ENCODE measurements around the gene NASP.
"Not testable (repeated sequence)": the region's sequence is repeated elsewhere in the genome, so short reads cannot be mapped to it uniquely, and the experiment has no call there.

NASP gene

DNA sequence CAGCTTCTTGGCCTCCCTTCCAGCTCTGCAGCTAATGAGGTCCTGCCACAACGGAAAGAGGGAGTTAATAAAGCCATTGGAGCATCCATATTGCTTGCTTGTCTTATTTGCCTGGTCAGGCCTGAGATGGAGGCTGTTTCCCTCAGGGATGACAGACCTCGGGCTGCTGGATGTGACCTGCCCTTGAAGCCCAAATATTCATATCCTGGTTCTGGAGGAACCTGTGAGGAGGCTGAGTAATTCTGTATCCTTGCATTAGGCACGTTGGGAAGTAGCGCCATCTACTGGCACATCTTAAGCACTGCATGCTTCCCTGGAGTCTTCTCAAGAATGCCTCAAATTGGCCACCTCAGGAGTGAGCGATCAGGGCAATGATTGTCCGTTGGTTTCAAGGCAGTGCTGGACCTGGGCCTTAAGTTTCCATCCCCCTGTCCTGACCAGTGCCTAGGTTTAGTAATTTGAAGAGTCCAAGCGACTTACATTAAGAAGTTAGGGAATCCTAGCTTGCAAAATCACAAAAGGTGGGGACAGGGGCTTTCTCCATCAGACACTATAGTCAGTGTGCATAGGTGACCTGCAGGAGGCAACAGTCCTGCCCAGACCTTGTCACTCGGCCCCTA is 13.8 kb upstream of the NASP start:
- DNase-seq = no peak

DNA sequence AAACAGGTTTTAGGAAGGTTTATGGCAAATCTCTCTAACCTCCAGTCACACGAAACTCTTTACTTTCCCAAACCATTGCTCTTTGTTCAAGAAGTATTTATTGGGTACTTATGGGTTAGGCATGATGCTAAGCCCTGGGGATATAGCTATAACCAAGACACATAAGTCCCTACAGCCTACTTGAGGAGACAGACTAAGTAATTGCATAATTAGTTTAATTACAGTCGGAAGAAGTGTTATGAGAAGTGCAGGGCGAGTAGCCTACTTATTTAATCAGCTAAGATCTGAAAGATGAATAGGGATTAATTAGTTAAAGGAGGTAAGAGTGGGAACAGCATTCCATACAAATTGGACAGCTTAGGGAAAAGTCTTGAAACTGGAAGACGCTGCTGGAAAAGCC is 13.2 kb upstream of the NASP start:
- no peak for DNase-seq

DNA sequence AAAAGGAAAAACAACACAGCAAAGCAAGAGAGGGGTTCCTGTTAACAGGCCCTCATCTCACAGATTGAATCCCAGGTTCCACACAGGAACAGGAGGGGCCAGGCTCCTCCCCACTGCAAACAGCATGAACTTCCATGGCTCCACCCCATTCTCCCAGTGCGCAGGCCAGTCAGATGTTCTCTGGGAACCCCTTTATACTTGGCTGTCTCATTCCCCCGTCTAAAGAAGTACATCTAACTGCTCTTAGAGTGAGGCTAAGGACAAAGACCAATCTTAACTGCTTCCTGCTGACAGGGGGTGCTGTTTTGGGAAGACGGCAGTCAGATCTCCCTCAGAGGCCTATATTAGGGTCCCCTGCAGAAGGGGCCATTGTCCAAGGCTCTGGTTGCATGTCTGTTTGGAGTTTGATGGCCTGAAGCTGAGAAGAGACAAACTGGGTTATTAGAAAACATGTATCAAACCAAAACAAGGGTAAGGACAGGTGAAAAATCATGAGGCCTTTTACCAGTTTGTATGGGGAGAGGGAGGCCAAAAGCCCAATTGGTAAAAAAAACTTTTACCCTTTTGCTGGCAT is 10.5 kb upstream of the NASP start:
- no peak for DNase-seq

DNA sequence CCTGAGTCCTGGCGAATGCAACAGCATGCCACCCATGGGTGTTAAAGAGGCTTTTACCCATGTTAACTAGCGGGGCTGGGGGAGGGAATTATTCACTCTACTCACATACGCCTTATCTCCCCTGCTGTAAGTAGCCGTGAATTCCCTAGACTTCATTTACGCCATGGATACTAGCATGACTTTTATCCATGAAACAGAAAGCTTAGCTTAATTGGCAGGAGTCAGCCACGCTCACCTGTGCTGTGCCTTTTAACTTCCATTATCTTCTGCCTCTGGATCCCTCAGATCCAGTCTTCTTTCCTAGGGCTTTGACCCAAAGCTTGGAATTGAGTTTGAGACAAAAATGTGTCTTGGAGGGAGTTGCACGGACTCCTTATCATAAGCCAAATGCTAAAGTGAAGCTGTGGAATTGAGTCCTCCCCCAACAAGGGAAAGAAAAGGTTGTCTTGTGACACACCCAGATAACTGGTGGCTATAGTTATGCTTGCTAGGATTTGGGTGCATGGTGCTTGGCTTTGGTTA is 9.7 kb upstream of the NASP start:
- no peak for DNase-seq

DNA sequence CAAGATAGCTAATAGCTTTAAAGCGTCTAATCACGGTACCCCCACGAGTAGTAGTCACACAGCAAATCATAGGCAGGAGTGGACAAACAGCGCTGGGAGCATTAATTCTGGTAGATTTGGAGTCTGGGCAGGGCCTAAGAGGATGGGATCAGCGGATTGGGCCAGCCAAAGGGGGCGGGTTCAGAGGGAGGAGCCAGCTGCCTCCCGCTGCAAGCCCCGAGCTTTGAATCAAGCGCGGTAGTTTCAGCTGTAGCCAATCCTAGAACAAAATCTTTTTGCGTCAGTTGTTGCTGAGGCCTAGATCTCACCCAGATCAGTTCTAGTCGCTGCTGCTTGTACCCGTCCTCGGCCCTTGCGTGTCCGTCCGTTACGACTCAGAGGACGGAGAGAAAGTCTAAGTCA is 576 bp upstream of the NASP start:
- peak; percentile 86 for DNase-seq

DNA sequence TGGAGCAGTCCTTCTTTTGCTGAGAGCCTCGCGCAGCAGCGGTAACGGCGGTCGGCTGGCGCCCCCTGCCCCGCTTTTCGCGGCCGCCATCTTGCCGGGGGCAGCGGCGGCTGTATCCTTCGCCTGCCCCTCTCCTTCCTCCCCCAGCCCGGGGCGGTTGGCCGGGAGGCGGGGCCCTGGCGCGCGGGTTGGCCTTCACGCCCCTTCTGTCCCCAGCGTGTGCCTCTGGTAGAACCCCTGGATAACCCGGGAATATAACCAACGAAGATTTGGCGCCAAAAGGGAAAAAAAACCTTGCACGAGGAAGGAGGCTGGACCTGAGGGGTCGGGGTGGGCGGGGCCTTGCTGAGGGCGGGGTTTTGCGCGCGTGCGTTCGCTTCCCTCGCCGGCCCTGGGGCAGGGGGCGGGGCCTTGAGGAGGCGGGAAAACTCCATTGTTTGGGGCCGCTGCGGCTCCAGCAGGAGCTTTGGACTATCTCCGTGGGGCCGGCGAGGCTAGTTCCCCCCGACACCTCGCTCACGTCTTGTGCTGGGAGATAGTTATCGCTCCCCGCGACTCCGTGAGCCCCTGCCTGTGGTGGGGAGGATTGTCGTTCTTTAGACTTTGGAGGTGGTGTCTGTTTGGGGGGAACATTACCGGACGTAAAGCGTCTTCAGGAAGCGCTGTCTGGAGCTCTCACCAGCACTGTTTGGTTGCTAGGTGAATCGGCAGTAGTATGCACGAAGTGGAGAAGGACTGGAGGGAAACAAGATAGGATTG is 689 bp downstream of the NASP start:
- peak; percentile 49 for DNase-seq

DNA sequence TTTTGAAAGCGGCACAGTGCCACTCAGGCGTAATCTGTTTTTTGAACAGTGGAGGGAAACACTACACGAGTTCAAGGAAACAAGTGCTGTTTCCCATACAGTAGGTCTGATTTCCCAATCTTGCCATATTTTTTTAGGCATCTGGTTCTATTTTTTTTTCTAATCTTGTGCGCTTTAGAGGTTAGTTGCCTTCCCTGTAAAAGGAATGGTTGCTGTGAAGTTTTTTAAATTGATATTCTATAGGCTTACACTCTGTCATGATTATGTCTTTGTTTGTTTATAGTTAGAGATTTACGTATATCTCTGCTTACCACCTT is 1.2 kb downstream of the NASP start:
- DNase-seq = no peak

DNA sequence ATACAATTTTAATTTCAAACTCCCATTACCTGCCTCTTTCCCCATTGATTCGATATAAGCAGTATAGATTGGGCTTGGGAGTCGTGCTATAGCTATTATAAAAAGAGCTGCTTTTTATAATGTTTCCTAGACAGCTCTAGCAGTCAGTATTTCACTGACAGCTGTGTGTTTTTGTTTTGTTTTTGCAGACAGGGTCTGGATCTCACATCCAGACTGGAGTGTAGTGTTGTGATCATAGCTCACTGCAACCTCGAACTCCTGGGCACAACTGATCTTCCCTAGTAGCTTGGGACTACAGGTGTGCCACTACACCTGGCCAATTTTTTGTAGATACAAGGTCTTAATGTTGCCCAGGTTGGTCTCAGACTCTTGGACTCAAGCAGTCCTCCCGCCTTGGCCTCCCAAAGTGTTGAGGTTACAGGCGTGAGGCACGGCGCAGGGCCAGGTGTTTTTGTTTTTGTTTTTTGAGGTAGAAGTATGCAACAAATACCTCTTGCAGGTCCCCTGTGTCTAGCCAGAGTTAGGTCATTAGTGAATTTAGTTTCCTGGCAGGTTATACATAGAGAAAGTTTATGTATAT is 1.7 kb downstream of the NASP start:
- no peak for DNase-seq

DNA sequence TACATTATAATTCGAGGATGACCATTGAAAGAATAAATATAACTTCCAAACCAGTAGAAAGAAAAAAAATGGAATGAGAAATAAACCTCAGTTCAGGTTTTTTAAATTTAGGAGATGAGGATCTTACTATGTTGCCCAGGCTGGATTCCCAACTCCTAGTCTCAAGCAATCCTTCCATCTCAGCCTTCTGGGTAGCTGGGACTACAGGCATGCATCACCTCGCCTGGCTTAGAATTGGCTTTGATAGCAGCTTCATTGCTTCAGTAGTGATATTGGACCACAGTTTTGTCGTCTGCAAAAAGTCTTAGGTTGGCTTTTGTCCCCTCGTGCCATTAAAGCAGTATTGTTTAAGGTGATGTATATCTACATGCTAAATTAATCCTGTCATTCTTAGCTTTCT is 2.9 kb downstream of the NASP start:
- DNase-seq = no peak

DNA sequence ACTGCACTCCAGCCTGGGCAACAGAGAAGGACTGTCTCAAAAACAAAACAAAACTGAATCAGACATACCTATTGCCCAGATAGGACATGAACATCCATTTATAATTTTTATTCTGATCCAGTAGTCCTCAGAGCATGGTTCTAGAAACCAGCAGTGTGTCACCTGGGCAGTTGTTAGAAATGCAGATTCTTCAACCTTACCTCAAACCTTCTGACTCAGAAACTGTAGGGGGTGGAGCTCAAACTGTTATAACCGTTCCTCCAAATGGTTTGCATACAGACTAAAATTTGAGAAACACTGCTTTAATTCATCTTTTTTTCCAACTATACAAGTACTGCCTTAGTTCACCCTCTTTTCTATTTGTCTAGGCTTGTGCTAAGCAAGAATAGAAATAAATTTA is 6.0 kb downstream of the NASP start:
- DNase-seq = no peak

DNA sequence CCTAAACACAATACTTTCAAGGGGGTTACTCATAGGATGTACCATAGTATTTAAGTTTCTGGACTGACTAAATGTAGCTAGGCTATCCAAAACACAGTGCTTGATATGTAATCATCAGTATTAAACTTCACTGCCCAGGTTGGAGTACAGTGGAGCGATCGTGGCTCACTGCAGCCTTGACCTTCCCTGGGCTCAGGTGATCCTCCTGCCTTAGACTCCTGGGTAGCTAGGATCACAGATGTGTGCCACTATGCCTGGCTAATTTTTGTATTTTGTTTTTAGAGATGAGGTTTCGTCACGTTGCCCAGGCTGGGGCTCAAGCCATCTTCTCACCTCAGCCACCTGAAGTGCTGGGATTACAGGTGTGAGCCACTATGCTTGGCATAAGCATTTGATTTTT is 10.6 kb downstream of the NASP start:
- DNase-seq = no peak

DNA sequence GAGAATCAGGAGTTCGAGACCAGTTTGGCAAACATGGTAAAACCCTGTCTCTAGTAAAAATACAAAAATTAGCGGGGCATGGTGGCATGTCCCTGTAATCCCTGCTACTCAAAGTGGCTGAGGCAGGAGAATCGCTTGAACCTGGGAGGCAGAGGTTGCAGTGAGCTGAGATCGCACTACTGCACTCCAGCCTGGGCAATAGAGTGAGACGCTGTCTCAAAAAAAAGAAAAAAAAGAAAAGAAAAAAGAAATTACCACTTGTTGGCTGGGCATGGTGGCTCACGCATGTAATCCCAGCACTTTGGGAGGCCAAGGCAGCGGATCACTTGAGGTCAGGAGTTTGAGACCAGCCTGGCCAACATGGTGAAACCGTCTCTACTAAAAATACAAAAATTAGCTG is 12.9 kb downstream of the NASP start:
- DNase-seq = not testable (repeated sequence)

DNA sequence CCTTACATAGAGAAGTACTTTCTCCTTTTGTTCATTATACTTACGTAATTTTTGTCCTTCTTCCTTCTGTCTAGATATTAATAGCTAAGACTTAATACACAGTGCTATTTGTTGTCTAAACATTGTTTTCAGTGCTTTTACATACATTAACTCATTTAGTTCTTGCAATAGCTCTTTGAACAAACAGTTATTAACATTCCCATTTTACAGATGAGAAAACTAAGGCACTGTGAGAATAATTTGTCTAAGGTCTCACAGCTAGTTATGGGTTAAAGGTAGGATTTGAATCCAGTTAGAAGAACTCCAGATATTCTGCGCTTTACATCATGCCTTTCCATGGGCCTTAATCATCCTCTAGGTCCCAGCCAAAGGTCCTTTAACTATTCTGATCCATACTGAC is 20.4 kb downstream of the NASP start:
- no peak for DNase-seq

DNA sequence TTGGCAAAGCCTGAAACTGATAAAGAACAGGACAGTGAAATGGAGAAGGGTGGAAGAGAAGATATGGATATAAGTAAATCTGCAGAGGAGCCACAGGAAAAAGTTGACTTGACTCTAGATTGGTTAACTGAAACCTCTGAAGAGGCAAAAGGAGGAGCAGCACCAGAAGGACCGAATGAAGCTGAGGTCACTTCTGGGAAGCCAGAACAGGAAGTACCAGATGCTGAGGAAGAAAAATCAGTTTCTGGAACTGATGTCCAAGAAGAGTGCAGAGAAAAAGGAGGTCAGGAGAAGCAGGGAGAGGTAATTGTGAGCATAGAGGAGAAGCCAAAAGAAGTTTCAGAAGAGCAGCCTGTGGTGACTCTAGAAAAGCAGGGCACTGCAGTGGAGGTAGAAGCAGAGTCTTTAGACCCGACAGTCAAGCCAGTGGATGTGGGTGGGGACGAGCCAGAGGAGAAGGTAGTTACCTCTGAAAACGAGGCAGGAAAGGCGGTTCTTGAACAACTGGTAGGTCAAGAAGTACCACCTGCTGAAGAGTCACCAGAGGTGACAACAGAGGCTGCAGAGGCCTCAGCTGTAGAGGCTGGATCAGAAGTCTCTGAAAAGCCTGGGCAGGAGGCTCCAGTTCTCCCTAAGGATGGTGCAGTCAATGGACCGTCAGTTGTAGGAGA is 23.7 kb downstream of the NASP start:
- no peak for DNase-seq

DNA sequence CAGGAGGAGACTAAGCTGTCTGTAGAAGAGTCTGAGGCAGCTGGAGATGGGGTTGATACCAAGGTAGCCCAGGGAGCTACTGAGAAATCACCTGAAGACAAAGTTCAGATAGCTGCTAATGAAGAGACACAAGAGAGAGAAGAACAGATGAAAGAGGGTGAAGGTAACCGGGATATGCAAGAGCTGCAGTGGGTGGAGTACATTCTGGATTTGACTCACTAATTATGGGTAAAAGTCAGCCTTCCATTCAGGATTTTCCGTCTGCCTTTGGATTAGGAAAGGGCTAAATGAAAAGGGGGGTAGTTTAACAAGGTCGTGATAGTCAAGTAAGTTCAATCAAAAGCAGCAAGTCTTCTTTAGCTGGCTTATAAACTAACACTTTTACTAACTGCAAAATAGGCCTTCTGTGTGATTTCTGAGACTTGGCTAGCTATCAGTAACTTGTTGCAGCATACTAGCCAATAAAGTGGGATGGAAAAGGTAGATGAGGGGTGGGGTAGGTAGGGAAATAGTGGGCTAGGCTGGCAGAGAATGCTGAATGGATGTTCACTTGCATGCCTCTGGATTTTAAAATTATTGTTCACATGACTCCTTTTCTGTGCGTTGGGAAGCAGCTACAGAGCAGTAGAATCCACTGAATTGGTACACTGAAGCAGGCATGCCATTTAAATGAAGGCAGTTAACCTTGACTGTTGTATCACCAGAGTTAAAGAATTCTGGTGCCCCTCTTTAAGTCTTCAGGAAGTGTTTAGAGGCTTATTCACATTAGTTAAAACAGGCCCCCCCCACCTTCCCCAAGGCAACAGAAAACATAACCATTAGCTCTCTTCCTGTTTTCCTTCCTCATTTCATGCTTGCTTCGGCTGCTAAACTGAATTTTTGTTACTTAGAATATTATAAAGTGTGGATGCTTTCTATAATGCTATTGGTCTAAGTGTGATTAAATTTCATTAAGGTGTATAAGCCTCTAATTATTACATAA is 24.6 kb downstream of the NASP start:
- DNase-seq = no peak

DNA sequence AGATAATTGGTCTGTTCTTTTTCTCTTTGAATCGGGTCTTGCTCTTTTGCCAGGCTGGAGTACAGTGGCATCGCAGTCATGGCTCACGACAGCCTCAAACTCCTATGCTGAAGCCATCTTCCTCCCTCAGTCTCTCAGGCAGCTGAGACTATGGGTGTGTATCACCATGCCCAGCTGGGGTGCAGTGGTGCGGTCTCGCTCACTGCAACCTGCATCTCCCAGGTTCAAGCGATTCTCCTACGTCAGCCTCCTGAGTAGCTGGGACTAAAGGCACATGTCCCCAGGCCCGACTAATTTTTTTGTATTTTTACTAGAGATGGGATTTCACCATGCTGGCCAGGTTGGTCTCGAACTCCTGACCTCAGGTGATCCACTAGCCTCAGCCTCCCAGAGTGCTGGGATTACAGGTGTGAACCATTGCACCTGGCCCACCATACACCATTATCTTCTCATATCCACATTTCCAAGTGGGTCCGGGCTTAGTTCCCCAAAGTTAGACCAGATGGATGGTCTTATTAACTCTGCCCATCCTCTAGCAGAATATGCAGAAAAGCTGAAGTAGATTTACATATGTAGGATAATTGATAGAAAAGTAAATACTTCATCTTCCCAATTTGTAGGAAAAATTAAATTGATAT is 26.9 kb downstream of the NASP start:
- DNase-seq = no peak

DNA sequence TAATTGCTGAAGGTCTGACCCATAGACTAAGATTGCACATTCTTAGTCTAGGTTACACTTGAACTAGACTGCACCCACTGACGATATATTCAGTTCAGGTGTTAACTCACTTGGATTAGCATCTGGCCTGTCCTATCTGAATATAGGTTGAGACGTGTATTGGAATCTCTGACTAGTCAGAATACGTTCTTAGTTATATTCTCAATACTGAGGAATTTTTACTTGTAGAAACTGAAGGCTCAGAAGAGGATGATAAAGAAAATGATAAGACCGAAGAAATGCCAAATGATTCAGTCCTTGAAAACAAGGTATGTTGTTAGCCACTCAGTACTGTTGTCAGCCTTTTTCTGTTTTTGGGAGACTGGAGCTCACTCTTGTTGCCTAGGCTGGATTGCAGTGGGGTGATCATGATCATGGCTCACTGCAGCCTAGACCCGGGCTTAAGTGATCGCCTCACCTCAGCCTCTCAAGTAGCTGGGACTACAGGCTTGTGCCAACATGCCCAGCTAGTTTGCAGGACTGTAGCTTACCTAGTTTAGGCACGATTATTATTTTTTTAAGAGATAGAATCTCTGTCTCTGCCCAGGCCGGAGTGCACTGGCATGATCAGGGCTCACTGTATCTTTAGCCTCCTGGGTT is 29.2 kb downstream of the NASP start:
- no peak for DNase-seq

DNA sequence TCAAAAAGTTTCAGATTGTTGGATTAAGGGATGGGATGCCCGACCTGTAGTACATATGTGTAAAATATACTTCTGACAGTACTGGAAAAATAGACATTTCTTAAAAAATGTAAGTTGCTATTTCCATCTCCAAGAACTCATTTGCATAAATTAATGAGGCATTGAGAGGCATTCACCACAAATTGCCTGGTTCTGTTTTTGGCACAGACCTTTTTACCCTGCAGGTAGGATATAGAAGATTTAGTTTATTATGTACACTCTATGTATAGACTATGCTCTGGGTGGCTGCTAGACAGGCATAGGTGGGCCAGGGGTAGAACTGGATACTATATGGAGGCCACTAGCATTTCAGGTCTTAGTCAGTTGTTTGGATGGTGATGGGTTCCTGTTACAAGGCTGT is 32.0 kb downstream of the NASP start:
- DNase-seq = no peak

DNA sequence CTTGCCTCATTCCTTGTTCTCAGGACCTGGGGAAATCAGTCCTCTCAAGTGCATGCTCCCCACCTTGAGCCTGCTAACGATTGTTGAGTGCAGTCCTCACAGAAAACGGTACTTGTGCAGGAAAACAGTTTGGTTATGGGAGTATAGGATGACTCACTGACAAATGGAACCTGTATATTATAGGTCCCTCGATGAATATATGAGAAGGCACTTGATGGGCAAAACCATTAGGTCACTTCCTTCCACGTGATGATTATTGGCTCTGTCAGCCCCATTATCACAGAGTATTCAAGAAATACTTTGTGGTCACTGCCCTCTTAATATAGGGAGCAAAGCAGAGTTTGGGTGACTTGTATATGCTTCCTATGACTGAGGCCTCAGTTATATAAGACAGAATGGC is 33.8 kb downstream of the NASP start:
- no peak for DNase-seq

DNA sequence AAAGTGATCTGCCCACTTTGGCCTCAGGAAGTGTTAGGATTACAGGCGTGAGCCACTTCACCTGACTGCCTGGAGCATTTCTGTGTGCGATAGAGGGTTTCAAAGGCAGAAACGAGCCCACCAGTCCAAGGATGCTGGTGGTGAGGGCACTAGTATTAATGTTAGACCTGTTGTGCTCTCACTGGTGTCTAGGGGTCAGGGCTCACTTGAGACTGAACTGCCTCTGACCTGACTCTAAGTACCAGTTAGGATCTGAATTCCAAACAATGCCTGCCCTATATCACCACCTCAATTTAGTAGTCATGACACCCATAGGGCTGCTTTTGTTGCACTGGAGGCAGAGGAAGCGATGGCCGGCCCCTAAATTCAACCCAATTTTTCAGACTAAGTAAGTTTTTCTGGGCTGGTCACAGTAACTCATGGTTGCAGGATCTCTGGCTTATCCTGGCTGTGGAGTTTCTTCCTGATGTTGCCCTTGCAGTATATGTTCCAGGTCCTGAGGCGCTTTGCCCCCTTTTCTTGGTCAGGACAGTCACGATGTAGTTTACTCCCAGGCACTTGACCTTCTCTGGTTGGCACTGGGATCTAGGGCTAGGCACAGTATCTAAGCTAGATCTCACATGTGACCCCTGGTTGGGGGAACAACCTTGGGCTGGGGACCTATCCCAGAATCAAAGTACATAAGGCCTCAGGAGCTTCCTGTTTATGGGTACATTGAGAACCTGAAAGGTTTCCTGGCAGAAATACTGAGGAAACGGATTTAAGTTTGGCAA is 35.5 kb downstream of the NASP start:
- DNase-seq = no peak

Data from 8988T (cell line).